AG10803 (cell line): ENCODE results near the gene SCGN.

Source experiments
- DNase-seq: peaks from one replicate; pipeline ENCODE4 v3.0.0; 2010; ENCODE audit warnings: low read depth
- H3K4me3 ChIP-seq: 2 replicates; pipeline ENCODE4 v1.5.1; 2011; ENCODE audit warnings: mild to moderate bottlenecking, low read length, control low read depth
- TF ChIP-seq, protein P1 (sequence below): conservative IDR thresholded peaks from 2 replicates; pipeline ENCODE4 v1.5.1; 2011; ENCODE audit warnings: mild to moderate bottlenecking, low read length, control low read depth, inconsistent platforms

Gene SCGN

DNA sequence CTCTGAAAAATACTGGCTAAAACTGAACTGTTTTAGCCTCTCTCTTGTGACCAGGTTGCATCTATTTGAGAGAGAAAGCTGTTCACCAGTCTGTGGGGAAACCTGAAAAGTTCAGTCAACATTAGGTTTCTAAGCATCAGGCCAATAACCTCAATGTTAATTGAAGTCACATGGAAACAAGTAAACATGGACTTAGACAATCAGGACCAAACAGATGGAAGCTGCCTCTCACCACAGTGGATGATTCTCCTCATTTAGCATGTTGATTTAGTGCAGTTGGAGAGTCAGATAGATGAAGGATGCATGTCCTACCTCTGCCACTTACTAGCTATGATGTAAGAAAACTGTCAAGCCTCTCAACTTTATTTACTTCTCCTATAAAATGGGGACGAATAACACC, 18.2 kb downstream of the SCGN start:
- TF ChIP-seq, protein P1, sequence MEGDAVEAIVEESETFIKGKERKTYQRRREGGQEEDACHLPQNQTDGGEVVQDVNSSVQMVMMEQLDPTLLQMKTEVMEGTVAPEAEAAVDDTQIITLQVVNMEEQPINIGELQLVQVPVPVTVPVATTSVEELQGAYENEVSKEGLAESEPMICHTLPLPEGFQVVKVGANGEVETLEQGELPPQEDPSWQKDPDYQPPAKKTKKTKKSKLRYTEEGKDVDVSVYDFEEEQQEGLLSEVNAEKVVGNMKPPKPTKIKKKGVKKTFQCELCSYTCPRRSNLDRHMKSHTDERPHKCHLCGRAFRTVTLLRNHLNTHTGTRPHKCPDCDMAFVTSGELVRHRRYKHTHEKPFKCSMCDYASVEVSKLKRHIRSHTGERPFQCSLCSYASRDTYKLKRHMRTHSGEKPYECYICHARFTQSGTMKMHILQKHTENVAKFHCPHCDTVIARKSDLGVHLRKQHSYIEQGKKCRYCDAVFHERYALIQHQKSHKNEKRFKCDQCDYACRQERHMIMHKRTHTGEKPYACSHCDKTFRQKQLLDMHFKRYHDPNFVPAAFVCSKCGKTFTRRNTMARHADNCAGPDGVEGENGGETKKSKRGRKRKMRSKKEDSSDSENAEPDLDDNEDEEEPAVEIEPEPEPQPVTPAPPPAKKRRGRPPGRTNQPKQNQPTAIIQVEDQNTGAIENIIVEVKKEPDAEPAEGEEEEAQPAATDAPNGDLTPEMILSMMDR, result no peak
- DNase-seq, result no peak

DNA sequence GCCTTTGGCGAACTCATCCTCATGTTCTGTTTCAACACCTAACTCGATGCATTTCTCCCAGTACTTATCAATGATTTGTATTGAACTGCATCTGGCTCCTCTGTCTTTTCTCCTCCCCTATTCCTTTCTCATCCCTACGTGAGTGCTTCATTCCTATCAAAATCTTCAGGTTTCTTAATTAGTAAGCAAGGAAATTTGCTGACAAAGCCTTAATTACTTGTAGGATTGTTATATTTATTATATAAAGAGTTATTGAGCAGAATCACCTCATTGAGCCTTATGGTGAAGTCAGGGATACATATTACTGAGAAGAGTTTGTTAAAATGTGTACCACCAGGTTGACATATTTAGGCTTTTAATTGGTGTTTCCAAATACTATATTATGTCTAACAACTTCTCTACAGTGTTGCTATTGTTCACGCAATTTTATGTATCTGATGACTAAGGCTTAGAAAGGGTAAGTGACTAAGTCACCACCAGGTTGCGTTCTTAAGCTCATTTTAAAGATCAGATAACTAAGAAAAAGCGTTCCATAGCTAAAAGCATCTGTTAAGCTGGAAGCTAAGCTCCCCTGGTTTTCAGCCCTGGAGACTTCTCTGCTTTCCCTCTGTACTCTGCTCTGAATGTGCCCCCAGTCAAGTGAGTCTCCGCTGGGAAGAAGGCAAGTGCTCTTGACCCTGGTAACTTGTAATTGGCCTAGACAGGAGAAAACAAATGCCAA, 18.9 kb downstream of the SCGN start:
- TF ChIP-seq, protein P1, result no peak
- no peak overlapping the region for H3K4me3 ChIP-seq
- DNase-seq, result no peak

More for the DNA sequence above, 18.2 kb downstream of the SCGN start:
- no peak overlapping the region for H3K4me3 ChIP-seq

DNA sequence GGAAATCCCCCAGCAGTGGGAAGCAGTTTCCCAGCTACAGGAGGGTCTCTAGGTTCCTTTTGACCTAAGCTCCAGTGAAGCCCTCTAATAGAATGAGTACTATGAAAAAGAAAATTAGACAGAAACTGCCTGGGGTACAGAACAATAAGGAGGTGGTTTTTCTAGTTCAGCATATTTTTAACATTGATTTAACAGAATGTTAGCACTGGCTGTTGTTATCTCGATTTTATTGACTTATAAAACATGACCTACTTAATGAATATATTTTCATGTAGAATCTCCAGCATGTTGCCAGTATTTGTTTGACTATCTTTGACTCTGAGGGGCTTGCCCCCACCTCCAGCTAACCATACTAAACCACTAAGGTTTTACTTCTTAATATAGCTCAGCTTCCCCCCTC, 19.6 kb downstream of the SCGN start:
- H3K4me3 ChIP-seq, result no peak overlapping the region
- DNase-seq, result no peak
- TF ChIP-seq, protein P1, result no peak

DNA sequence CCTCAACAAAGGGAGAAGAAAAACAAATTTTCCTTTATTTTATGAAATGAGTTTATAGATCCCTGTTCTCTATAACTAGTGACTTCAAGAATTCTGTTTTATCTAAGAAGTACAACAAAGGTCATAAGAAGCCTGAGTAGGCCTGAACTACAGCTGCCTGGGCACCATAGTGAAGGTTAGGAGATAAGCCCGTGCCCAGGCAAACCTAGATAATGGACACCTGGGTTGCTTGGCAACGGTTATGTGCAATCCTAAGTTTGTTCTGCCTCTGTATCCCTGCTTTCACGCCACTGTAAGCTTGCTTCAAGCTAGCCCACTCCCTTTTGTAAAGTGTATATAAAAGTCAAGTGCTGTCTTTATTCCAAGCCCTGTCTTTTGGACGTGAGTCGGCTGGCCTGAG, 23.2 kb downstream of the SCGN start:
- no peak overlapping the region for H3K4me3 ChIP-seq
- no peak for DNase-seq
- TF ChIP-seq, protein P1, result no peak

DNA sequence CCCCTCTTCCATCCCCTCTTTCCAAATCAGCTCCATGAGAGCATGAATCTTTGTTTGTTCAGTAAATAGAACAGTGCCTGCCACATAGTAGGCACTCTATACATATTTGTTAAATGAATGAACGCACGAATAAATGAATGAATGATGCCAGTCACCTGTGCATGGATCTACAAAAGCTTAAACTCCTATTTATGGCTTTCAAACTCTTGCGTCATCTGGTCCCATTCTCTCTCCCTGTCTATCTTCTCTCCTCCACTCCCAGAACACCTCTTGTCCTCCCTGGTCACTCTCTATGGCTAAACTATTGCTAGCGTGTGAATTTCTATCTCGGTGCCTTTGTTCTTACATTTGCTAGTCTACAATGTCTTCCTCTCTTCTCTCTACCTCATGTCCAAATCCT, 24.8 kb downstream of the SCGN start:
- H3K4me3 ChIP-seq, result no peak overlapping the region
- TF ChIP-seq, protein P1, result no peak
- no peak for DNase-seq

DNA sequence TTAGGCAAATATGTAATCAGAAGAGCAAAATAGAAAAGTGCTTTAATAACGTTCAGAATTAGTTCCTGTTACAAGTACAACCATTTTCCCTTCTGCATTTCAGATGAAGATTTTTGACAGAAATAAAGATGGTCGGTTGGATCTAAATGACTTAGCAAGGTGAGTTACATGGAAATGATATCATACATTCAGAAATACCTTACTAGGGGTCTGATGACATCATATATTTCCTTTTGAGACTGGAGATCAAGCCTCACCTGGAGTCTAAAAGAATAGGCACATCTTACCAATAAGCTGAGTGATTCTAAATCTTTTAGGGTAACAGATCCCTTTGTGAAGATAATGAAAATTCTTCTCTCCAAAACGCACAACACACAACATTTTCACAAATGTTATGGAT, 29.8 kb downstream of the SCGN start:
- H3K4me3 ChIP-seq, result no peak overlapping the region
- TF ChIP-seq, protein P1, result no peak
- DNase-seq, result no peak

DNA sequence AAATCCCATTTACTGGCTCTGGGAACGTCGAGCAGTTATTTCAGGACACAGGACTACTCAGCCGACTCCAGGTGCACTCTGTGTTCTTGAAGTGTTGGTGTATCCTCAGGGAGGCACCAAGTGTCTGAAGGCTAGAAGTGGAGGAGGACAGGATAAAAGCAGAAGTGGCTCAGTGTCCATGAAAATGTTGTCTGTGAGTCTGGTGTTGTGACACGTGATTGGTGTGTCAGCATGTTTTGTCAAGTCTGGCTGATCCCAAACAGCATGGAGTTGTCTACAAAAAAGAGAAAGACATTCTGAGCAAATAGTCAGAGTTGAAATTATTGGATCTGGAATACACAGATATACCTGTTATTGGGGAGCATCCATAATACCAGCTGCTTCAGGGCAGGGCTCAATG, 30.3 kb downstream of the SCGN start:
- TF ChIP-seq, protein P1, result no peak
- DNase-seq, result no peak
- no peak overlapping the region for H3K4me3 ChIP-seq
